HT1080 (cell line): Measurements from ENCODE around the gene ZER1. TPM values are rescaled to one million over a fixed set of nuclear protein-coding genes. Genes with fewer than 3 reads are reported as not detected.
A peak's percentile ranks its signal among the peaks of the same experiment; 100 is the strongest.

ENCODE experiments used
- DNase-seq: peaks from one replicate; pipeline ENCODE4 v3.0.0-alpha.2; 2015; ENCODE audit warnings: low read depth
- total RNA-seq: library from RNA; depleted of rRNA; stranded (reverse); fragments of >200 nt; shearing (Covaris generic); gene quantifications from 2 replicates; pipeline ENCODE4 v1.2.3, GENCODE V29; 2014

ZER1 gene
- total RNA-seq, 1 experiment from 2014 or later: 12.3 TPM

- DNase-seq: no peak
These were observed 28.3 kb downstream of the ZER1 start for GRCh38 chr9:128743421-128743820.

GRCh38 chr9:128742401-128742800 lies 29.3 kb downstream of the ZER1 start:
- DNase-seq: no peak

DNA sequence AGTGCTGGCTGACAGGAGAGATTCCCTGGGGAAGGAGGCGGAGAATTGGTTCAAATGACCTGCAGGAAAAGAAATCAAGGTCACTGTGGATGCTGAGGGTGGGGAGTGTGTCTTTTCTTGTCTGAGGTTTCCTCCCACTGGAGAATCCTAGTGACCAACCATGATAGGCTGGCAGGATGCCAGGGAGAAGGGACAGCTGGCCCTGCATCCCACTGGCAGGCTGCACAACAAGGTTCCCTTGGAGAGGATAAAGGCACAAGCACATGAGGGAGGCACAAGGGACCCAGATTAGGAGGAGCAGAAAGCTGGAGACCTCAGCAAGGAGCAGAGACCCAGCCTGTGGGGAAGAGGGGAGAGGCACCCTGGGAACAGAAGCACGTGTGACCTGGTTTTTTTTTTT lies 36.4 kb downstream of the ZER1 start:
- no peak for DNase-seq

DNA sequence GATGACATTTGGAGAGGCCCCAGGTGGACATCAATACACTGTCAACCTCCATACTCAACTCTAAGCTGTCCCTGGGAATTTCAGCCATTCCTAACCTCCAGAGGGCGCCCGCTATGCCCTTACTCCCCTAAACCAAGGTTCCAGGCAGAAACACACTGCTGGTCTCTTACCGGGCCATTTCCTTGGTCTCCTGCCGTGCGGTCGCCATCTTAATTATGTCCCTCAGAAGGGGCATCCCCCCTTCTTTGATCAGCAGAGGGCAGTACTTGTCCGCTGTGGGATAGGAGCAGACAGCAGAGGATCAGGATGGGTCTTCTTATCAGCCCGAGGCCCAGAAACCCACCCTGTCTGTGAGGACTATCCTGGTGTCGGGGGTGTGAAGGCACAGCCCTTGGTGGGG lies 38.5 kb downstream of the ZER1 start:
- peak; percentile 87 for DNase-seq

DNA sequence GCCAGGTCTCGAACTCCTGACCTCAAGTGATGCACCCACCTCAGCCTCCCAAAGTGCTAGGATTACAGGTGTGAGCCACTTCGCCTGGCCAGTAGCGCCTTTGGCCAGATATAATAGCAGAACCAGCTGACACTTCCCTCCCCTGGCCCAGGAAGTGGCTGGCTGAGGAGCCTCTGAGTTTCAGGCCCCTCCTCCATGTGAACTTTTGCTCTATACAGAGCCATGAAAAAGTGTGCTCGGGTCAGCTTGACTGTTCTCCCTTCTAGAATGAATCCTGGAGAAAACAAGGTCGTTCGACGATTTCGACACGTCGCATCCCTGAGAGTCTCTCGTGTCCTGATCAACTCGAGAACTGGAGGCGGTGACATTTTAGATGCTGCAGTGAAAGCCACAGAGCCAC lies 39.2 kb downstream of the ZER1 start:
- no peak for DNase-seq

DNA sequence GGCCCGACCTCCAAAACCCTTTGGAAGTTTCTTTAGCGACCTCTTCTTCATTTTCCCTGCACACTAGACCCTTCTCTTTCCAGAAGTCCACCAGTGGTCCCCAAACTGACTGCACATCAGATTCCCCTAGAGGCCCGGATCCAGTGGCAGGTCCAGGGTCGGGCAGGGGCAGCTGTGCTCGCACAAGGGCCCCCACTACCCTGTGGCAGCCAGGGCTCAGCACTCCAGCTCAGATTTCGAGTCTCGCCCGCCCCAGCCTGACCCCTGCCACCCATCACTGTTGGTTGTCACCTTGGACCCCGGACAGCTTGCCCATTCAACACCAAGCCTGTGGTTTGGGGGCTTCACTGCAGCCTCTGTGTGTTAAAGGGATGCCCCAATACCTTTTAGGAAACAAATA lies 40.0 kb downstream of the ZER1 start:
- no peak for DNase-seq

DNA sequence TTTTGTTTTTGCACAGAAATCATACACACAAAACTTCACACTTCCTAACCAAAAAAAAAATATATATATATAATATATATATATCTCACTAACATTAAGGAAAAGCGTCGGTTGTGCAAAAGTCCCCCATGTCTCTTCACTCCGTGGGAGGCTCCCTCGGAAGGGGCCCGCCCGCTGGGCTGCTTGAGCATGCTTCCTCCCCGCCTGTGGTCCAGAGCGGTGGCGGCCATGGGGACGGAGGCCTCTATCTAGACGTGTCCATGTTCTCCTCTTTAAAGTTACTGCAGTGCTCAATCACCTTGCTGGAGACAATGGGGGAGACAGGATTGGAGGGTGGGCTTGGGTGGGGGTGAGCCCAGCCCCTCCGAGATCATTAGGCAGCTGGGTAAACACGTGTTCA lies 40.6 kb downstream of the ZER1 start:
- no peak for DNase-seq

DNA sequence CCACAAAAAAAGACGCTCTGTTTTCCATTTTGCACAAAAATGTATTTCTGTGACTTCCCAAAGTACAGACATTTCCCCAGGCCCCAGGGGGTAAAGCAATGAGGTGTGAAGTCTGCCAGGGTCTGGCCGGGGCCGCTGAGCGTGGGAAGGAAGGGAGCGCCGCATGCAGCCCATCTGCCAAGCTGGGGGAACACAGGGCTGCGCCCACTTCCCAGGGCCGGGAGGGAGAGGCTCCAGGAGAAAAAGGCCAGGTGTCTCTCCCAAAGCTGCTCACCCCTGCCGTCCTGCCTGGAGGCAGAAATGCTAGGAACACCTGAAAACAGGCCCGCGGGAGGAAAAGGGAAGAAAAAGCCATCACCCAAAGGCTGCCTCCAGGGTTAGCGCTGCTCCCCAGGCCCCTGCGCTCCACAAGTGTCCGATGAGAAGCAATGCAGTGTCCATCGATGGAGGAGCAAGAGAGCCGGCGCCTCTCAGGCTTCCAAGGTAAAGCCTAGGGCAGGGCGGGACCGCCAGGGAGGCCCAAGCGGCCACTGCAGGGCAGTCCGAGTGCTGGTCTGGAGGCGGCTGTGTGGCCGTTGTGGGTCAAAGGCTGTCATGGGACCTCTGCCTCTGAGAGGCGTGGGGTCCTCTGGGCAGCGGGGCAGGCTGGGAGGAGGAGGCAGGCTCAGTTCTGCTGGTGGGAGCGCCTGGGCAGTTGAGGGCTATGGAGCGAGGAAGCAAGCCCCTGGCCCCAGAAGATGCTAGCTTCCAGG lies 41.8 kb downstream of the ZER1 start:
- DNase-seq: no peak

- DNase-seq: no peak
These were observed 42.4 kb downstream of the ZER1 start for GRCh38 chr9:128729302-128729701.

DNA sequence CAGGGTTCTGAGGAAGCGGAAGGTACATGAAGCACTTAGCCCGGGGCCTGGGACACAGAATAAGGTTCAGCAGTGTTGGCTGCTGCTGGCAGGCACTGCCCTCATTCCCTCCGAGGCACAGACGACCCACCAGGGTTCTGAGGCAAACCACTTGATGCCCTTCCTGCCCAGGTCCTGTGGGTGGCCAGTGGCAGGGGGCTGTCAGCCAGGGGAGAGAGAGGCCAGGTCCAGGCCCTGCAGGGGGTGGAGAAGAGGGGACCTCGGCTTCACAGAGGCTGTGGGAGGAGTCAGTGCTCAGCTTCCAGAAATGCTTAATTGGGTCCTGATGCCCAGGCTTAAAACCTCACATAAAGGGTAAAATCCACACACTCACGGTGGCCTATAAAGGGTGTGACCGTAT lies 43.4 kb downstream of the ZER1 start:
- DNase-seq: no peak

DNA sequence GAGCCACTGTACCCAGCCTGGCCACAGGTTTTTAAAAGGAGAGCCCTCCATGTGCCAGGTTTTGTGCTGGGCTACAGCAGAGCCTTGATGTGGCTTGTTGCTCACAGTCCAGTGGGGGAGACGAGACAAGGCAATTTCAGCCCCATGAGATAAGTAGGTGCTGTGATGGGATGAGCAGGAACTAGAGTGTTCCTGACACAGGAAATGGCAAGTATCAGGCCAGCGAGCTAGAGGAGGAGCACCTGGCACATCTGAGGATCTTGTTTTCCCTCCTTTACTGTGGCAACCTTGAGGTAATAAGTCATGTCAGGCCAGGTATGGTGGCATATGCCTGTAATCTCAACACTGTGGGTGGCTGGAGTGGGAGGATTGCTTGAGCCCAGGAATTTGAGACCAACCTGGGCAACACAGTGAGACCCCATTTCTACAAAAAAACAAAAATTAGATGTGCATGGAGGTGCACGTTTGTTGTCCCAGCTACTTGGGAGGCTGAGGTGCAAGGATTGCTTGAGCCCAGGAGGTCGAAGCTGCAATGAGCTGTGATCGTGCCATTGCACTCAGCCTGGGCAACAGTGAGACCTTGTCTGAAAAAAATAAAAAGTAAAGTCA lies 44.0 kb downstream of the ZER1 start:
- DNase-seq: no peak

- DNase-seq: peak; percentile 75
These were observed 46.9 kb downstream of the ZER1 start for GRCh38 chr9:128724744-128725211.

DNA sequence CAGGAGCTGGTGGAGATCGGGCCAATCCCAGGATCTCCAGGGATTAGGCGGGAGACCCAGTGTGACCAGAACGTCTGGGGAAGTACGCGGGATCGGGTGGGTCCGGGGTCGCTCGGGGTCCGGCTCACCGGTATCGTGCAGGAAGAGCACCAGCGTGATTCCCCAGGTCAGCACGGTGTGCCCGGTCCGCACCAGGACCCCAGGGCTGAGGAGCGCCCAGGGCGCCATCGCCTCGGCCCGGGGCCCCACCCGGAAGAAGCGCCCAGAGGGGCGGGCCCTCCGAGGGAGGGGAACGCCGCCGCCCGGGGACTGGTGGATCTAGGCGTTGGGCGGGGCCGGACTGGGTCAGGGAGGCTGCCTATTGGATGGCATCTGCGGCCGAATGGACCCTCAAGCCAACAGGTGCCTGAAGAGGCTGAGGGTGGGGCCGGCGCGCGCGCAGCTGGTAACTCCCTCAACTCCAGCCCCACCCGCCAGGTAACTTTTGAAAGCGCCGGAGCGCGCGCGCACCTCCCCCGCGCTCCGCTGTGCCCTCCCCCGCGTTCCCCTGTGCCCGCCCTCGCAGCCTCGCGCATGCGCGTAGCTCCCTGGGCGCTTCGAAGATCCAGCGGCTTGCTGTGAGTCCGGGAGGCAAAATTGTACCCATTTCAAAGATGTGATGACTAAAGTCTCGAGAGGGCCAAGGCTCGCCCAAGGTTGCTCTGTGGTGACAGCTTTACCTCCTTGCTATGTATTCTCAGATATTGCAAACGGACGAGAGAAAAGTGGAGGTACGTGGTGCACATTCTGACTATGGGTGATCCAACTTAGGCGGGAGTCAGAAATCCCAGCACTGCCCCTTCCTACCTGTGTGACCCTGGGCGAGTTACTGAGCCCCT lies 47.6 kb downstream of the ZER1 start, which contains the start of gene ZDHHC12:
Gene ZDHHC12 (minus strand): TSS at position 262 of the 878 bp plus-strand sequence. CDS start 34 bp downstream, at position 228.
- peak; percentile 99 for DNase-seq

DNA sequence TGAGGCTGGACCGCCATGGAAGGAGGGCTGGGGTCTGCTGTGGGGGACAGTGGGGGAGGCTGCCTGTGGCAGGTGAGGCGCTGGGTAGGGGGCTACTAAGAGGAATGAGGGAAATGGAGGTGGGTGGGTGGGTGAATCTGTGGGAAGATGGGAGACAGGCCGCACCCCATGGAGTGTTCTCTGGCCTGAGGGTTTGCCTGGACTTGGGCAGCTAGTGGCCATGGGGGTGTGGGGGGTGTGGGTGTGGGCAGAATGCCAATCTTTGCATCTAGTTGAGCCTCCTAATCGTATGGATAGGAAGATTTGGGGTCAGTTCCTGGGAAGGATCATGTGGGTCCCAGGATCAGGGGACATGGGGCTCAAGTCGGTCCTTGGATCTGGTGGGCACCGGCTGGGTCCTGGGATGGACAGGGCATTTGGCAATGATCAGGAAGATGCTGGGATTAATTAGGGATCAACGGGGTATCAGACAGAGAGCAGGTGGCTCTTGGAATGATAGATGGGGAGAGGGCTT lies 48.3 kb downstream of the ZER1 start:
- no peak for DNase-seq

GRCh38 chr9:128722380-128723351 lies 49.1 kb downstream of the ZER1 start:
- no peak for DNase-seq

GRCh38 chr9:128721487-128722010 lies 50.2 kb downstream of the ZER1 start:
- DNase-seq: no peak

DNA sequence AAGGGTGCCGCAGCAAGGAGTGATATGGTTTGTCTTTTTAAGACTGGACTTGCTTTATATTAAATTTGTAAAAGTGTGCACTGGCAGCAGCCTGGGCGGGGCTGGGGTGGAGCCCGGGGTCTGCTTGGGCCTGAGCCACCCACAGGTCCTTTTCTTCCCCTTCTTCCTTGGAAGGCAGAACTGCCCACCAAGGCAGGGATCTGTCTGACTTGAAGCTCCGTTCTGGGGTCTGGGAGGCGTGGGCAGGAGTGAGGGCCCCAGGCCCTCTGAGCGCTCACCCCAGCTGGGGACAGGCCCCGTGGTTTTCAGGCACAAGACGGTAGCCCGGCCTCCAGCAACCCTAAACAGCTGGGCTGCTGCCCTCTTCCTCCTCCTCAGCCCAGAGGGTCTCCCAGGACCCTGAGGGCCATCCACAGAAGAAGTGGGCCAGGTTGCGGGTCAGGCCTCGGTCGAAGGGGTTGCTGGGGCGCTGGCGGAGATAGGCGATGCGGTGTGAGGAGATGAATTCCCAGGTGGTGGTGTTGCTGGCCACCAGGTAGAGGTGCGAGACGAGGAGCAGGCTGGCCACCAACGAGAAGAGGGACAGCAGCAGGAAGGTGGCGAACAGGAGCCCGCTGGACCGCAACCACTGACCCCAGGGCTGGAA lies 50.8 kb downstream of the ZER1 start:
- DNase-seq: no peak

GRCh38 chr9:128719919-128720605 lies 51.7 kb downstream of the ZER1 start:
- DNase-seq: no peak

DNA sequence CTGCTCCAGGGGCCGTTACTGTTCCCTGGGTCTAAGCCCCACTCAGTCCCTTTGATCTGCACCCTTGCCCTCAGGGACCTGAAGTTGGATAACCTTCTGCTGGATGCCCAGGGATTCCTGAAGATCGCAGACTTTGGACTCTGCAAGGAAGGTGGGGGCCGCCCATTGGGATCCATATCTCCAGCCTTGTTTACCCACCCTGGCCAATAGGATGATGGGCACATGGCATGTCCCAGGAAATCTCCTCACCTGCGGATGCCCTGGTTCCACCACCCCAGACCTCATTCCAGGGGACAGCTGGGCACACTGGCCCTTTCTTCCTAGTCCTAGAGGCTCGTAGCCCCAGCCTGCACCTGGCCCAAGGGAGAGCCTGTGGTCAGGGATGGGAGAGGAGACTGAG lies 53.3 kb downstream of the ZER1 start:
- DNase-seq: no peak
